Measurements from ENCODE around the gene DCLRE1B. TPM values are rescaled to one million over a fixed set of nuclear protein-coding genes. Genes with fewer than 3 reads are reported as not detected.

Gene DCLRE1B
- total RNA-seq, 1 experiment from 2014 or later = 9.4 TPM

- no peak for TF ChIP-seq USF1 (CRISPR knock-in tag; IDR thresholded peaks at IDR 0.05)
- TF ChIP-seq NFYB (CRISPR knock-in tag; conservative IDR thresholded peaks at IDR 0.05; ENCODE audit: low read depth) = no peak
Observed at GRCh38 chr1:113958691-113959090, 53.6 kb downstream of the DCLRE1B start (continued).

DNA sequence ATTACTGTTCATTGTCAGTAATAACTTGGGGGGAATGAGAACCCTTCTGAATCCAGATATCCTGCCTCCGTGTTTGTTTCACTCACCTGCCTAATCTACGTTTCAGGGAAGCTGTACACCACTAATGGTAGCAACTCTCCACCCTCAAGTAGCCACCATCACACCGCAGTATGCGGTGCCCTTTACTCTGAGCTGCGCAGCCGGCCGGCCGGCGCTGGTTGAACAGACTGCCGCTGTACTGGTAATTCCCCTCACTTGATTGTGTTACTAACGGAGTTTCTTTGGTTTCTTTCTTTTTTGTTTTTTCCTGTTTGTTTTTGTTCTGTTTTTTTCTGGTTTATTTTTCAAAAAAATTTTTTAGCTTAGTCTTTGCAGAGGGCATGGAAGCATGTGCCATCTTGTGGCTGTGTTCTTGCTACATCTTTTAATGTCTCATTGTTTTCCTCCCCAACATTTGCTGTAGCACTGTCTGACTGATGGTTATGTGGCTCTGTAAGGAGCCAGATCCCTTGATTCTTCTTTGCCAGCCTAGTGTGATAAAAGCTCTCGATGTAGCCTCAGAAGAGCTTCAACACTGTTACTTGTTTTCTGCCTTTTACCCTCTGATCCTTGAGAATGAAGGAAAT lies 58.3 kb downstream of the DCLRE1B start:
- no peak overlapping the region for H3K27ac Mint-ChIP-seq
- ChIA-PET POLR2A (no interaction called here), CTCF (interaction anchor here (0.5 to 2.4 kb wide), 12 partner anchors 13 to 371 kb away, joined by 3 to 13 read pairs (median 4); partner anchors contain the start of genes AP4B1 and OLFML3)
- peaks cover 12% of the 10 kb centered on the region for H3K4me1 Mint-ChIP-seq
- H3K27me3 Mint-ChIP-seq (ENCODE audit: low read depth) = no peaks in the 10 kb centered on the region
- peaks cover 52% of the 10 kb centered on the region for H3K36me3 Mint-ChIP-seq
- ATAC-seq (no peak), DNase-seq (ENCODE audit: low spot score) (no peak)
- no peaks in the 10 kb centered on the region for H3K9me3 Mint-ChIP-seq
- TF ChIP-seq, protein P1, sequence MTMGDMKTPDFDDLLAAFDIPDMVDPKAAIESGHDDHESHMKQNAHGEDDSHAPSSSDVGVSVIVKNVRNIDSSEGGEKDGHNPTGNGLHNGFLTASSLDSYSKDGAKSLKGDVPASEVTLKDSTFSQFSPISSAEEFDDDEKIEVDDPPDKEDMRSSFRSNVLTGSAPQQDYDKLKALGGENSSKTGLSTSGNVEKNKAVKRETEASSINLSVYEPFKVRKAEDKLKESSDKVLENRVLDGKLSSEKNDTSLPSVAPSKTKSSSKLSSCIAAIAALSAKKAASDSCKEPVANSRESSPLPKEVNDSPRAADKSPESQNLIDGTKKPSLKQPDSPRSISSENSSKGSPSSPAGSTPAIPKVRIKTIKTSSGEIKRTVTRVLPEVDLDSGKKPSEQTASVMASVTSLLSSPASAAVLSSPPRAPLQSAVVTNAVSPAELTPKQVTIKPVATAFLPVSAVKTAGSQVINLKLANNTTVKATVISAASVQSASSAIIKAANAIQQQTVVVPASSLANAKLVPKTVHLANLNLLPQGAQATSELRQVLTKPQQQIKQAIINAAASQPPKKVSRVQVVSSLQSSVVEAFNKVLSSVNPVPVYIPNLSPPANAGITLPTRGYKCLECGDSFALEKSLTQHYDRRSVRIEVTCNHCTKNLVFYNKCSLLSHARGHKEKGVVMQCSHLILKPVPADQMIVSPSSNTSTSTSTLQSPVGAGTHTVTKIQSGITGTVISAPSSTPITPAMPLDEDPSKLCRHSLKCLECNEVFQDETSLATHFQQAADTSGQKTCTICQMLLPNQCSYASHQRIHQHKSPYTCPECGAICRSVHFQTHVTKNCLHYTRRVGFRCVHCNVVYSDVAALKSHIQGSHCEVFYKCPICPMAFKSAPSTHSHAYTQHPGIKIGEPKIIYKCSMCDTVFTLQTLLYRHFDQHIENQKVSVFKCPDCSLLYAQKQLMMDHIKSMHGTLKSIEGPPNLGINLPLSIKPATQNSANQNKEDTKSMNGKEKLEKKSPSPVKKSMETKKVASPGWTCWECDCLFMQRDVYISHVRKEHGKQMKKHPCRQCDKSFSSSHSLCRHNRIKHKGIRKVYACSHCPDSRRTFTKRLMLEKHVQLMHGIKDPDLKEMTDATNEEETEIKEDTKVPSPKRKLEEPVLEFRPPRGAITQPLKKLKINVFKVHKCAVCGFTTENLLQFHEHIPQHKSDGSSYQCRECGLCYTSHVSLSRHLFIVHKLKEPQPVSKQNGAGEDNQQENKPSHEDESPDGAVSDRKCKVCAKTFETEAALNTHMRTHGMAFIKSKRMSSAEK (CRISPR knock-in tag; IDR thresholded peaks at IDR 0.05; ENCODE audit: borderline replicate concordance) = no peak
- TF ChIP-seq NFE2L1 (CRISPR knock-in tag; IDR thresholded peaks at IDR 0.05) (no peak), FOXK1 (CRISPR knock-in tag; IDR thresholded peaks at IDR 0.05) (no peak), TP53 (CRISPR knock-in tag; IDR thresholded peaks at IDR 0.05) (no peak), NR3C1 (CRISPR knock-in tag; conservative IDR thresholded peaks at IDR 0.05; ENCODE audit: low read depth) (no peak)
- no peak overlapping the region for H3K4me3 Mint-ChIP-seq

Other genes starting within 250 kb of the DCLRE1B start
- gene PHTF1, start 145.8 kb upstream of the DCLRE1B start, total RNA-seq (2021) = 23.9 to 28.7 TPM (median 25.2 TPM) in 3 replicates
- 15.5 to 19.3 TPM (median 19.1 TPM) in 3 replicates for gene RSBN1, start 92.8 kb upstream of the DCLRE1B start, total RNA-seq (2021)
- gene PTPN22, start 33.6 kb upstream of the DCLRE1B start, total RNA-seq (2021) = 0.11 to 0.18 TPM in 2 of 3 replicates, not detected in the other
- 0.17 to 0.30 TPM (median 0.18 TPM) in 3 replicates for gene BCL2L15, start 17.7 kb upstream of the DCLRE1B start, total RNA-seq (2021)
- 10.6 to 14.2 TPM (median 13.6 TPM) in 3 replicates for gene AP4B1, start 527 bp upstream of the DCLRE1B start, total RNA-seq (2021)
- 52.2 to 56.9 TPM (median 53.9 TPM) in 3 replicates for gene HIPK1, start 24.0 kb downstream of the DCLRE1B start, total RNA-seq (2021)
- gene OLFML3, start 74.1 kb downstream of the DCLRE1B start, total RNA-seq (2021) = 65.8 to 91.1 TPM (median 90.4 TPM) in 3 replicates
- 54.2 to 58.2 TPM (median 55.9 TPM) in 3 replicates for gene SYT6, start 248.5 kb downstream of the DCLRE1B start, total RNA-seq (2021)